Measurements from ENCODE around the gene PRKCG.

PRKCG gene

DNA sequence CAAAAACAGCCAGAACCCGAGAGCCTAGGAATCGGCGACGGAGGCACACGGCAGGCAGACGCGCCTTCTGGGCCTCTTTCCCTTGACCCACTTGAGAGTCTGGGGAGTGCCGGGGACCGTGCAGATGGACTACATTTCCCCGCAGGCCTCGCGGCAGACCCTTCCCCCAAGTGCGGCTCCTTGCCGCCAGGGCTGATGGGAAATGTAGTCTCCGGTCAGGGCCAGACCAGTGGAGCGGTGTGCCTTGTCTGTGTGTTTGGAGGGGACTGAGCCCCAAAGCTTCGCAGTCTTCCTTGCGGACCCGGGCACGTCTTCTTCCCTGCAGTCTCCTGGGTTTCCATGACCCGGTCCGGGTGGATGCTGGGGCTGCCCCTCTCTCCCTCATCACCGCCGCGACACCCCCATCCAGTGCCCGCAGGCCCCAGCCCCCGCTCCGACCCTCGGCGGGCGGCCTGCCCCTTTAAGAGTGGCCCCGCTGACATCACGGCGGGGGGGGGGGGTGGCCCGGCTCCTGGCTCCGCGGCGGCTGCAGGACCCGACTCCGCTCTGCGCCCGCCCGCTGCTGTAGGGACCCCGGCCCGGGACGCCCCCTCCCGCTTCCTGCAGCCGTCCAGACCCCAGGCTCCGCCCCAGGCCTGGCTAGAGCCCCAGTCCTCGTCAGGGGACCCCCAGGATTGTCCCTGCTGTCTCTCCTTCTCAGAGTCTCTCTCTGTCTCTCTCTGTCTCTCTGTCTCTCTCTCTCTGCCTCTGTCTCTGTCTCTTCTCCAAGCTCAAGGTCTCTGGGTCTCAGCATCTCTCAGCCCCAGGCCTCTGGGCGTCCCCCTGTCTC lies 26.3 kb downstream of the PRKCG start:
- peak; percentile 47 for DNase-seq (ENCODE audit: low read depth)
- TF ChIP-seq, protein P1, sequence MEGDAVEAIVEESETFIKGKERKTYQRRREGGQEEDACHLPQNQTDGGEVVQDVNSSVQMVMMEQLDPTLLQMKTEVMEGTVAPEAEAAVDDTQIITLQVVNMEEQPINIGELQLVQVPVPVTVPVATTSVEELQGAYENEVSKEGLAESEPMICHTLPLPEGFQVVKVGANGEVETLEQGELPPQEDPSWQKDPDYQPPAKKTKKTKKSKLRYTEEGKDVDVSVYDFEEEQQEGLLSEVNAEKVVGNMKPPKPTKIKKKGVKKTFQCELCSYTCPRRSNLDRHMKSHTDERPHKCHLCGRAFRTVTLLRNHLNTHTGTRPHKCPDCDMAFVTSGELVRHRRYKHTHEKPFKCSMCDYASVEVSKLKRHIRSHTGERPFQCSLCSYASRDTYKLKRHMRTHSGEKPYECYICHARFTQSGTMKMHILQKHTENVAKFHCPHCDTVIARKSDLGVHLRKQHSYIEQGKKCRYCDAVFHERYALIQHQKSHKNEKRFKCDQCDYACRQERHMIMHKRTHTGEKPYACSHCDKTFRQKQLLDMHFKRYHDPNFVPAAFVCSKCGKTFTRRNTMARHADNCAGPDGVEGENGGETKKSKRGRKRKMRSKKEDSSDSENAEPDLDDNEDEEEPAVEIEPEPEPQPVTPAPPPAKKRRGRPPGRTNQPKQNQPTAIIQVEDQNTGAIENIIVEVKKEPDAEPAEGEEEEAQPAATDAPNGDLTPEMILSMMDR (conservative IDR thresholded peaks at IDR 0.05; ENCODE audit: low read depth, low read length), result no peak
- no peak overlapping the region for H3K4me3 ChIP-seq (ENCODE audit: low read depth, low read length)

DNA sequence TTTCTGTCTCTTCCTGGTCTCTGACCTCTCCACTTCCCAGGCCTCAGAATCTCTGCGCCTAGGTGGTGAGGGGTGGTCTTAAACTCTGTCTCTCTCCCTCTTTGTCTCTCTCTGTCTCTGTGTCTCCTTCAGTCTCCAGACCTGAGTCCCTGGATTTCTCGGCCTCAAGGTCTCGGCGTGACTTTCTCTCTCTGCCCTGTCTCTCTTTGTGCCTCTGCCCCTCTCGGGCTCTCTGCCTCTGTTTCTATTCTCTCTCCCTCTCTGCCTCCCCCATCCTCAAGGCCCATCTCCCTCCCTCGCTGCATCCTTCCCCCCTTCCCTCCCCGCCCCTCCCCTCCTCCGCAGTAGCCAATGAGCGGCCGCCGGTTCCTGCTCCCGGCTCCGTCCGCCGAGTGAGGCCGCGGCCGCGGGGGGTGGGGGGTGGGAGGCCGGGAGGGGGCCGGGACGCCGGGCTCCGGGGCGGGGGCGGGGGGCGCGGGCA lies 27.0 kb downstream of the PRKCG start, which contains the start of gene CACNG7:
CACNG7 (plus strand) TSS at position 344 of the 481 bp plus-strand sequence. CDS start 3,554 bp downstream, outside the sequence.
- TF ChIP-seq, protein P1 (conservative IDR thresholded peaks at IDR 0.05; ENCODE audit: low read depth, low read length), result no peak
- no peak for DNase-seq (ENCODE audit: low read depth)
- H3K4me3 ChIP-seq (ENCODE audit: low read depth, low read length), result no peak within 1 kb of the TSS

DNA sequence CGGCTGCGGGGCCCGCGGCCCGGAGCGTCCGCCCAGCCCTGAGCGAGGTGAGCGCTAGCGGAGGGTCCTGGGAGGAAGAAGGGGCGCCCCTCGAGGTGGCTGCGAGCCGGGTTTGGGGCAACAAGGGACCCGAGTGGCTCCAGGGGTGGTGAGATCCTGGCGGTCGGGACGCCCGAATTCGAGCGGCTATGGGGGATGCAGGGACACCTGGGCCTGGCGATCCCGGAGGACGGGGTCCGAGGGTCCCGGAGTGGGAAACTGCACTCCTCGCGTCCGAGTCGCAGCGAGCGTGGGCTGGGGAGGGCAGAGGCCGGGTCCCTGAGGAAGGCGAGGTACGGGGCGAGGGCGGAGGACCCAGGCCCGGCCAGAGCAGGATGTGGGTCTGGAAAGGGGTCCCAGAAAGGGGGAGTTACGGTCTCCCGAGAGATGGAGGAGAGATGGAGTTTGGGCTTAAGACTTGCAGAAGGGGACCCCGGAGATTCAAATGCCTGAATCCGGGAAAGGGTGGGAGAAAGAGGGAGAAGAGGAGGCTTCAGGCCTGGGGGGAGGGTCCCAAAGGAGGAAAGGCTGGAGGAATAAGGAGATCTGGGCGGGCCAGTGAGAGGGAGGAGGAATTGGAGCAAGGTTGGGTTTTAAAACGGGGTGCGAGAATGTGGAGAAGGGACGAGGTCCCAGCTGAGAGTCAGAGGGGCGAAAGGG lies 27.6 kb downstream of the PRKCG start:
- TF ChIP-seq, protein P1 (conservative IDR thresholded peaks at IDR 0.05; ENCODE audit: low read depth, low read length), result no peak
- no peak for DNase-seq (ENCODE audit: low read depth)
- no peak overlapping the region for H3K4me3 ChIP-seq (ENCODE audit: low read depth, low read length)

DNA sequence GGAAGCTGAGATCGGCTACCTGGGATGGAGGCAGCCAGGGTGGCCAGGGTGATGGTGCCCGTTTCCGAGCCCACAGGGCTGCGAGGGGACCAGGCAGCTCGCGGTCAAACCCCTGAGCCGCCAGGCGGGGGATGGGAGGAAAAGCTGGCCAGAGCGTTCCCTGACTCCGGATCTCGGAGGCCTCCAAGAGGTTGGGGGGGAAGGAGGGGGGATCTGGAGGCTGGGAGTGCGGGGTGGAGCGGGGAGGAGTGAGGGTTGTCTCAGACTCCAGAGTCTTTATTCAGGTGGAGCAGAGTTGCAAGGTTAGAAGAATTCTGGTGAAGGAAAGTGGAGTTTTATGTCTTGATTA lies 28.1 kb downstream of the PRKCG start:
- DNase-seq (ENCODE audit: low read depth), result no peak
- no peak overlapping the region for H3K4me3 ChIP-seq (ENCODE audit: low read depth, low read length)
- TF ChIP-seq, protein P1 (conservative IDR thresholded peaks at IDR 0.05; ENCODE audit: low read depth, low read length), result no peak

DNA sequence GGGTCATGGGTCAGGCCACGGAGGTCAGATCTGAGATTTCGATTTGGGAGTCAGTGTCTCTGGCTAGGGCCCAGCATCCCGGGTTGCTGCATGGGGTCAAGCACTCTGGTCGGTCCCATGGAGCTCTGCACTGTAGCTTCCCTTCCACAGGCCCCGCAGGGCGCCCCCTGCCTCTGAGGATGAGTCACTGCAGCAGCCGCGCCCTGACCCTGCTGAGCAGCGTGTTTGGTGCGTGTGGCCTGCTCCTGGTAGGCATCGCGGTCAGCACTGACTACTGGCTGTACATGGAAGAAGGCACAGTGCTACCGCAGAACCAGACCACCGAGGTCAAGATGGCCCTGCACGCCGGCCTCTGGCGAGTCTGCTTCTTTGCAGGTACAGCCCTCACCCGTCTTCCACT lies 30.7 kb downstream of the PRKCG start:
- DNase-seq (ENCODE audit: low read depth), result no peak
- TF ChIP-seq, protein P1 (conservative IDR thresholded peaks at IDR 0.05; ENCODE audit: low read depth, low read length), result peak; percentile 37

DNA sequence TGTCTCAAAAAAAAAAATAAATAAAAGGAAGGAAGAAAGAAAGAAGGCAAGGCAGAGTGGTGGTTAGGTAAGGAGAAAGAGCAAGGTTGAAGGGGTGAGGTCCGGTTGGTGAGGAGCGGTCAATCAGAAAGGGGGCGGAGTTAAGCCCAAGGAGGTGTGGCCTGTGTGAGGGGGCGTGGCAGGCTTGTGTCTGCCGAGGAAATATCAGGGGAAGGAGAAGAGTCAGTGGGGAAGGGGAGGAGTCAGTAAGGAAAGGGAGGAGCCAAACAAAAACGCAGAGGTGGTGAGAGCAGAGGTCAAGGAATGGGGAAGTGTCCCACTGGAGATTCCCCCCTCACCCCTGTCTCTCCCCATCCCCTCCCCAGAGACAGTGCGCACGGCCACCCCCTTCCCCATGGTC lies 33.0 kb downstream of the PRKCG start:
- no peak overlapping the region for H3K4me3 ChIP-seq (ENCODE audit: low read depth, low read length)
- DNase-seq (ENCODE audit: low read depth), result no peak
- TF ChIP-seq, protein P1 (conservative IDR thresholded peaks at IDR 0.05; ENCODE audit: low read depth, low read length), result no peak

More for the DNA sequence above, 30.7 kb downstream of the PRKCG start:
- no peak overlapping the region for H3K4me3 ChIP-seq (ENCODE audit: low read depth, low read length)
